ENCODE measurements around the gene TEC. TPM values are rescaled to one million over a fixed set of nuclear protein-coding genes. Genes with fewer than 3 reads are reported as not detected.

The TEC gene
- total RNA-seq, 1 donor from 2014 or later, result 0.53 TPM

DNA sequence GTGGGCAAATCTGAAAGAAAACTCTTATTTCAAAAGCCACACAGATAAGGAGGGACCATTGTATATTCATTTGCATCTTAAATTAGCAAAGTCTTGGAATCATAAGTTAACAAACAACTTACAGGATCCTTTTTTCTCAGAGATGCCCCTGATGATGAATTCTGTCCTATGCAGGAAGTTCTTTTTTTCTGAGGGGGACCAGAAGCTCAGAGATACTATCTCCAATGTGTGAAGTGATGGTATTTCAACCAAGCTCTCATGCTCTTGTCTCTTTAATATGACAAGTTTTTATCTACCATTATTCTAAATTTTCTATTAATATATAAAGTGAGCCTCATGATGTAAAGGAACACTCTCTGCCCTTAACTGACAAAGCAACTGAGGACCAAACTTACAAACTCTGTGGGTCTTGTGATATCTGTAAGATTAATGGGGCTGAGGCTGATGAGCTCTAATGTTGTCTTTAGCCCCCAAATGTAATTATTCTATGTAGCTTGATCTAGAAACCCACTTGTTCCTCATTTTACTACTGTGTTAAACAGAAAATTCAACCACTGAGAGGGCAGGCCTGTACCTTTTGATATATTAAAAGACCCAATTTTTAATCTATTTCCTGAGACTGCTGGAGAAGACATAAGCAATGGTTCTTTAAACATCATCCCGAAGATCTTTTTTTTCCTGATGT, 27.0 kb downstream of the TEC start:
- DNase-seq (ENCODE audit: low read depth) (no peak), FAIRE-seq (no peak)
- Histone ChIP-seq H3K36me3 (ENCODE audit: control insufficient read depth, insufficient read depth, low read length) (no peaks in the 10 kb centered on the region), H3K27me3 (ENCODE audit: control insufficient read depth, insufficient read depth, low read length) (no peaks in the 10 kb centered on the region), H3K4me3 (ENCODE audit: low read depth, low read length) (no peak overlapping the region)
- TF ChIP-seq, protein P1, sequence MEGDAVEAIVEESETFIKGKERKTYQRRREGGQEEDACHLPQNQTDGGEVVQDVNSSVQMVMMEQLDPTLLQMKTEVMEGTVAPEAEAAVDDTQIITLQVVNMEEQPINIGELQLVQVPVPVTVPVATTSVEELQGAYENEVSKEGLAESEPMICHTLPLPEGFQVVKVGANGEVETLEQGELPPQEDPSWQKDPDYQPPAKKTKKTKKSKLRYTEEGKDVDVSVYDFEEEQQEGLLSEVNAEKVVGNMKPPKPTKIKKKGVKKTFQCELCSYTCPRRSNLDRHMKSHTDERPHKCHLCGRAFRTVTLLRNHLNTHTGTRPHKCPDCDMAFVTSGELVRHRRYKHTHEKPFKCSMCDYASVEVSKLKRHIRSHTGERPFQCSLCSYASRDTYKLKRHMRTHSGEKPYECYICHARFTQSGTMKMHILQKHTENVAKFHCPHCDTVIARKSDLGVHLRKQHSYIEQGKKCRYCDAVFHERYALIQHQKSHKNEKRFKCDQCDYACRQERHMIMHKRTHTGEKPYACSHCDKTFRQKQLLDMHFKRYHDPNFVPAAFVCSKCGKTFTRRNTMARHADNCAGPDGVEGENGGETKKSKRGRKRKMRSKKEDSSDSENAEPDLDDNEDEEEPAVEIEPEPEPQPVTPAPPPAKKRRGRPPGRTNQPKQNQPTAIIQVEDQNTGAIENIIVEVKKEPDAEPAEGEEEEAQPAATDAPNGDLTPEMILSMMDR (IDR thresholded peaks at IDR 0.05; ENCODE audit: insufficient read depth, low read length, severe bottlenecking), result no peak

DNA sequence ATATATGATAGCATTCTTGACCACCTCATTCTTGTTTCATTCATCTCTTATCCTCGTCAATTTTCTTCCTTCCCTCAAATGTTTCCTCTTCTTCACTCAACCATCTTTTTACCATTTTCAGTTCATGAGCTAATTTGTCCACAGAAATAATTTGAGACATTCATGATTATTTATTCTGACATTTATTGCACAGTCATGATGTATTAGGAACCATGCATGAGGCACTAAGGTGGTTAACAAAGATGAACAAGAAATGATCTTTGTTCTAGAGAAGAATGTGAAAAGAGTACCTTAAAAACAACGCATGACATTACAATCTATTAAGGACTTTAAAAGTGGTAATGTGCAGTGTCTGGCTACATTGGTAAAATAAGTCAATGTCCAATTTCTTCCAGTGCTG, 27.9 kb downstream of the TEC start:
- Histone ChIP-seq H3K36me3 (ENCODE audit: control insufficient read depth, insufficient read depth, low read length) (no peaks in the 10 kb centered on the region), H3K27me3 (ENCODE audit: control insufficient read depth, insufficient read depth, low read length) (no peaks in the 10 kb centered on the region), H3K4me3 (ENCODE audit: low read depth, low read length) (no peak overlapping the region)
- DNase-seq (ENCODE audit: low read depth) (no peak), FAIRE-seq (no peak)
- TF ChIP-seq, protein P1 (IDR thresholded peaks at IDR 0.05; ENCODE audit: insufficient read depth, low read length, severe bottlenecking), result no peak

DNA sequence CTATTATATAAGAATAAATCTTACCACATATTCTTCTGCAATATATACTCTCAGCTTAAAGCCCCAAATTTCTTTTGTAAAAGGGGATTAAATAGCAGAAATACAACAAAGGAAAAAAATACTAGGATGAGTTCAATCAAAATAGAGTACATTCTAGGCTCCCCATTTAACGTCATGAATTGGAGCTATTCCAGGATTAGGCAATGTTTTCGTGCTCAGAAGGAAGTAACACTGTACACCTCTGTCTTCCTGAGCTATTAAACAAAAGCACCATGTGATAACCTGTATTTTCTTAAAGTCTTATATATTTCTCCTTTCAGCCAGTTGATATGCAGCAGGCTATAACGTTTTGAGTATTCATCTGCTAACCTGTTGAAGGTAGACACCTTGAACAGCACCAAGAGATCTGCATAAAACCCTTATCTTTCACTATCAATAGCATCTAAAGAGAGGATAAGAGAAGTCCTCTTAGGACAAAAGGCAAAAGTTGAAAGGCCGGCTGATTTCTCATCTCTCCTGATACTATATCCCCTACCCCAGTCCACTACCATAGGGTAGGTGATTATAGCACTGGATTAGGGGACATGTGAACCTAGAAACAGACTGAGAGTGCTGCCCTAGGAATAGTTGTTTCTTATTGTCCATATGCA, 31.5 kb downstream of the TEC start:
- no peaks in the 10 kb centered on the region for H3K27me3 ChIP-seq (ENCODE audit: control insufficient read depth, insufficient read depth, low read length)
- H3K4me3 ChIP-seq (ENCODE audit: low read depth, low read length), result no peak overlapping the region
- no peaks in the 10 kb centered on the region for H3K36me3 ChIP-seq (ENCODE audit: control insufficient read depth, insufficient read depth, low read length)
- FAIRE-seq, result no peak
- TF ChIP-seq, protein P1 (IDR thresholded peaks at IDR 0.05; ENCODE audit: insufficient read depth, low read length, severe bottlenecking), result no peak
- peak; percentile 79 for DNase-seq (ENCODE audit: low read depth)

DNA sequence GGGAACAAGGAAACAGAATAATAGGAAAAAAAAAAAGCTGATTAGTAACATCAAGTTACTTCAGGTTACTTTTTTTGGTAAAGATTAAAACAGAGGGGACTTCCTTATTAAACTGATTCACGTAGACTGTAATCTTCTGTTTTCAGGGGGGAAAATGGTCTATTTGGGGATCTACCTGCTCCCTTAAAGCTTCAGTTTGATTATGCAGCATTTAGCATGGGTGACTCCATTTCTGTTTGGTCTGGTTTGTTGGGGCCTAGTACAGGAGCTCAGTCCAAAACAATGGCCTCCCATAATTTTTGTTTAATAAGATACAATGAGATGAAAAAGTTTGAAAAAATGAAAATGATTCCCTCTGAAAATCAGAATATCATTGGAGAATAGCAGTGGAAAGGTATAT, 34.6 kb downstream of the TEC start:
- Histone ChIP-seq H3K27me3 (ENCODE audit: control insufficient read depth, insufficient read depth, low read length) (no peaks in the 10 kb centered on the region), H3K4me3 (ENCODE audit: low read depth, low read length) (no peak overlapping the region), H3K36me3 (ENCODE audit: control insufficient read depth, insufficient read depth, low read length) (no peaks in the 10 kb centered on the region)
- TF ChIP-seq, protein P1 (IDR thresholded peaks at IDR 0.05; ENCODE audit: insufficient read depth, low read length, severe bottlenecking), result no peak
- DNase-seq (ENCODE audit: low read depth), result no peak
- FAIRE-seq, result no peak

DNA sequence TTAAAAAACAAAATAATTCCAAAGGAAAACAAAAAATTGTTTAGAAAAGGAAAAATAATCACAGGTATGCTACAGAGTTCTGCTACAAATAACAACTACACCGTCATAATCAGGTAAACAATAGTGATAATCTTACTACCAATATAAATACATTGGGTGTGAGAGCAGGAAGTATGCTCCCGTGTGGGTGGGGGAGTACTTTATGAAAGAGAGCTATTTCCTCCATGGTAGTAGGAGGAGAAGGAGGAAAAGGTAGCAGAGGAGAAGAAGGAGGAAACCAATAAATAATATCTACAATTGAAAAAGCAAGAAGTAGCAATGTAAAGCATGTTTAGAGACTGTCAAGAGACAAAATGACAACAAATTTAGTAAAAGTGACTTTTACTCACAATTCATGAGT, 35.1 kb downstream of the TEC start:
- Histone ChIP-seq H3K27me3 (ENCODE audit: control insufficient read depth, insufficient read depth, low read length) (no peaks in the 10 kb centered on the region), H3K4me3 (ENCODE audit: low read depth, low read length) (no peak overlapping the region), H3K36me3 (ENCODE audit: control insufficient read depth, insufficient read depth, low read length) (no peaks in the 10 kb centered on the region)
- FAIRE-seq (no peak), DNase-seq (ENCODE audit: low read depth) (no peak)
- TF ChIP-seq, protein P1 (IDR thresholded peaks at IDR 0.05; ENCODE audit: insufficient read depth, low read length, severe bottlenecking), result no peak
